T-helper 2 cell treated with Interferon-gamma antibody and Interleukin-4, amounts not matched to agents 5 μg/mL and 100 μg/mL, for 36 hours (primary cell): Measurements from ENCODE around the gene RGS19.
"Not testable (repeated sequence)": the region's sequence is repeated elsewhere in the genome, so short reads cannot be mapped to it uniquely, and the experiment has no call there.

ENCODE experiments used
- DNase-seq: peaks from one replicate; pipeline ENCODE4 v3.0.0; 2021; ENCODE audit warnings: low spot score
- H3K27ac Mint-ChIP-seq: one replicate; pipeline ENCODE4 v1.8.0; 2021; ENCODE audit warnings: mild to moderate bottlenecking, mixed read lengths
- H3K27me3 Mint-ChIP-seq: one replicate; pipeline ENCODE4 v1.8.0; 2021; ENCODE audit warnings: low read depth, mixed read lengths
- H3K36me3 Mint-ChIP-seq: one replicate; pipeline ENCODE4 v1.8.0; 2021; ENCODE audit warnings: low read depth, mixed read lengths
- H3K4me1 Mint-ChIP-seq: one replicate; pipeline ENCODE4 v1.8.0; 2021; ENCODE audit warnings: low read depth, mixed read lengths
- H3K4me3 Mint-ChIP-seq: one replicate; pipeline ENCODE4 v1.8.0; 2022; ENCODE audit warnings: mild to moderate bottlenecking, moderate library complexity, mixed read lengths
- H3K9me3 Mint-ChIP-seq: one replicate; pipeline ENCODE4 v1.8.0; 2021; ENCODE audit warnings: mixed read lengths

The RGS19 gene

GRCh38 chr20:64079273-64080012, at the start of gene RGS19:
TSS of gene RGS19 (minus strand) at chr20:64079518. CDS start at chr20:64076886, 2,632 bp downstream.
- H3K36me3 Mint-ChIP-seq, result peaks cover 23% of the 10 kb centered on the region
- peaks cover 29% of the 10 kb centered on the region for H3K4me1 Mint-ChIP-seq
- no peaks in the 10 kb centered on the region for H3K9me3 Mint-ChIP-seq
- peak within 1 kb of the TSS; percentile 90 for H3K4me3 Mint-ChIP-seq
- peaks cover 21% of the 10 kb centered on the region for H3K27me3 Mint-ChIP-seq
- peak; percentile 85 for DNase-seq
- peak within 1 kb of the TSS; percentile 79 for H3K27ac Mint-ChIP-seq

GRCh38 chr20:64123517-64123916, 44.2 kb upstream of the RGS19 start:
- not testable (repeated sequence) for H3K9me3 Mint-ChIP-seq, H3K4me3 Mint-ChIP-seq, H3K36me3 Mint-ChIP-seq, DNase-seq, H3K27ac Mint-ChIP-seq, H3K4me1 Mint-ChIP-seq
- peaks cover 25% of the 10 kb centered on the region for H3K27me3 Mint-ChIP-seq

- H3K9me3 Mint-ChIP-seq, DNase-seq, H3K27ac Mint-ChIP-seq, H3K4me1 Mint-ChIP-seq, H3K36me3 Mint-ChIP-seq, H3K4me3 Mint-ChIP-seq: not testable (repeated sequence)
- peaks cover 22% of the 10 kb centered on the region for H3K27me3 Mint-ChIP-seq
Measured at GRCh38 chr20:64122927-64123326, 43.6 kb upstream of the RGS19 start.

- H3K36me3 Mint-ChIP-seq, result no peaks in the 10 kb centered on the region
- DNase-seq, result no peak
- no peak overlapping the region for H3K4me3 Mint-ChIP-seq
- H3K9me3 Mint-ChIP-seq, result no peaks in the 10 kb centered on the region
- peaks cover 4% of the 10 kb centered on the region for H3K4me1 Mint-ChIP-seq
- H3K27me3 Mint-ChIP-seq, result peaks cover 22% of the 10 kb centered on the region
- H3K27ac Mint-ChIP-seq, result no peak overlapping the region
Measured at GRCh38 chr20:64121586-64121985, 42.3 kb upstream of the RGS19 start.

GRCh38 chr20:64119681-64120341, 40.5 kb upstream of the RGS19 start:
- Mint-ChIP-seq H3K36me3 (no peaks in the 10 kb centered on the region), H3K4me3 (peak overlapping the region; percentile 73), H3K27ac (peak overlapping the region; percentile 76), H3K4me1 (peaks cover 4% of the 10 kb centered on the region), H3K9me3 (no peaks in the 10 kb centered on the region), H3K27me3 (peaks cover 22% of the 10 kb centered on the region)
- DNase-seq, result no peak

GRCh38 chr20:64119301-64119680, 40.0 kb upstream of the RGS19 start:
- Mint-ChIP-seq H3K27ac (peak overlapping the region; percentile 36), H3K36me3 (no peaks in the 10 kb centered on the region), H3K27me3 (peaks cover 18% of the 10 kb centered on the region), H3K4me3 (no peak overlapping the region), H3K9me3 (no peaks in the 10 kb centered on the region), H3K4me1 (peaks cover 4% of the 10 kb centered on the region)
- DNase-seq, result no peak

GRCh38 chr20:64117432-64117777, 38.1 kb upstream of the RGS19 start:
- not testable (repeated sequence) for H3K4me3 Mint-ChIP-seq

GRCh38 chr20:64116541-64117431, 37.5 kb upstream of the RGS19 start:
- Mint-ChIP-seq H3K9me3 (no peaks in the 10 kb centered on the region), H3K4me1 (peaks cover 4% of the 10 kb centered on the region), H3K4me3 (no peak overlapping the region), H3K27ac (no peak overlapping the region), H3K36me3 (no peaks in the 10 kb centered on the region), H3K27me3 (peaks cover 9% of the 10 kb centered on the region)
- DNase-seq, result peak; percentile 3

More at GRCh38 chr20:64117432-64117777, 38.1 kb upstream of the RGS19 start:
- DNase-seq, H3K27me3 Mint-ChIP-seq, H3K4me1 Mint-ChIP-seq, H3K36me3 Mint-ChIP-seq, H3K27ac Mint-ChIP-seq, H3K9me3 Mint-ChIP-seq: not testable (repeated sequence)

GRCh38 chr20:64116016-64116415, 36.7 kb upstream of the RGS19 start:
- Mint-ChIP-seq H3K27ac (no peak overlapping the region), H3K4me1 (peaks cover 4% of the 10 kb centered on the region), H3K9me3 (no peaks in the 10 kb centered on the region), H3K36me3 (no peaks in the 10 kb centered on the region), H3K27me3 (peaks cover 4% of the 10 kb centered on the region), H3K4me3 (no peak overlapping the region)
- DNase-seq, result no peak

GRCh38 chr20:64115171-64115911, 36.0 kb upstream of the RGS19 start:
- DNase-seq, result peak; percentile 3
- H3K9me3 Mint-ChIP-seq, result no peaks in the 10 kb centered on the region
- no peaks in the 10 kb centered on the region for H3K36me3 Mint-ChIP-seq
- H3K4me1 Mint-ChIP-seq, result peaks cover 4% of the 10 kb centered on the region
- no peak overlapping the region for H3K4me3 Mint-ChIP-seq
- peaks cover 1% of the 10 kb centered on the region for H3K27me3 Mint-ChIP-seq
- H3K27ac Mint-ChIP-seq, result no peak overlapping the region

- Mint-ChIP-seq H3K27ac (no peak overlapping the region), H3K36me3 (no peaks in the 10 kb centered on the region), H3K27me3 (no peaks in the 10 kb centered on the region), H3K9me3 (no peaks in the 10 kb centered on the region), H3K4me1 (no peaks in the 10 kb centered on the region), H3K4me3 (no peak overlapping the region)
- peak; percentile 2 for DNase-seq
Measured at GRCh38 chr20:64114356-64114971, 35.1 kb upstream of the RGS19 start.

- no peaks in the 10 kb centered on the region for H3K9me3 Mint-ChIP-seq
- no peak overlapping the region for H3K27ac Mint-ChIP-seq
- H3K4me1 Mint-ChIP-seq, result no peaks in the 10 kb centered on the region
- no peak overlapping the region for H3K4me3 Mint-ChIP-seq
- peak; percentile 2 for DNase-seq
- H3K27me3 Mint-ChIP-seq, result no peaks in the 10 kb centered on the region
- no peaks in the 10 kb centered on the region for H3K36me3 Mint-ChIP-seq
Measured at GRCh38 chr20:64113796-64114355, 34.6 kb upstream of the RGS19 start.

- Mint-ChIP-seq H3K9me3 (no peaks in the 10 kb centered on the region), H3K4me1 (no peaks in the 10 kb centered on the region), H3K27ac (no peak overlapping the region), H3K36me3 (no peaks in the 10 kb centered on the region), H3K4me3 (no peak overlapping the region), H3K27me3 (no peaks in the 10 kb centered on the region)
- DNase-seq, result no peak
Measured at GRCh38 chr20:64113444-64113775, 34.1 kb upstream of the RGS19 start.
